ENCODE results near the gene AMIGO1. TPM values are rescaled to one million over a fixed set of nuclear protein-coding genes. Genes with fewer than 3 reads are reported as not detected.

AMIGO1 gene
- total RNA-seq, 3 donors from 2014 or later (not counting 1 experiment from before 2014, with no cell fraction given) = 5.0 to 10.7 (median 7.8) TPM

GRCh38 chr1:109534307-109534858 is 24.9 kb upstream of the AMIGO1 start:
- ATAC-seq = no peak
- H3K27me3 Mint-ChIP-seq (ENCODE audit: low read depth in 2 of 2) = no peaks in the 10 kb centered on the region
- H3K4me1 Mint-ChIP-seq = peaks cover 7 to 16% of the 10 kb centered on the region in 2 donors
- no peak for DNase-seq
- H3K4me3 Mint-ChIP-seq = no peak overlapping the region
- H3K27me3 ChIP-seq (ENCODE audit: control insufficient read depth, insufficient read depth, low read length) = no peaks in the 10 kb centered on the region
- WGBS (ENCODE audit: insufficient coverage) = 94% methylated on average over 1 of the region's 1 CpG
- H3K9me3 ChIP-seq (ENCODE audit: control insufficient read depth, insufficient read depth, low read length) = no peaks in the 10 kb centered on the region
- H3K27ac ChIP-seq (ENCODE audit: low read length) = no peak overlapping the region
- no peak overlapping the region for H3K4me3 ChIP-seq (ENCODE audit: low read length)
- H3K27ac Mint-ChIP-seq = no peak overlapping the region
- H3K36me3 Mint-ChIP-seq = no peaks in the 10 kb centered on the region
- intact Hi-C loops (cut with micrococcal nuclease) = loop anchor here (5.0 kb wide), 1 partner anchor 707 kb away; no protein-coding TSS in a partner anchor
- peaks cover 14% of the 10 kb centered on the region for H3K4me1 ChIP-seq (ENCODE audit: control insufficient read depth, insufficient read depth, low read length)
- H3K9me3 Mint-ChIP-seq = no peaks in the 10 kb centered on the region
- TF ChIP-seq CTCF (IDR thresholded peaks at IDR 0.05) = no peak
- no peaks in the 10 kb centered on the region for H3K36me3 ChIP-seq (ENCODE audit: control insufficient read depth, insufficient read depth, low read length)

GRCh38 chr1:109532365-109533136 is 23.0 kb upstream of the AMIGO1 start:
- Histone ChIP-seq H3K27me3 (ENCODE audit: control insufficient read depth, insufficient read depth, low read length) (no peaks in the 10 kb centered on the region), H3K4me3 (ENCODE audit: low read length) (peak overlapping the region; percentile 34), H3K9me3 (ENCODE audit: control insufficient read depth, insufficient read depth, low read length) (no peaks in the 10 kb centered on the region), H3K4me1 (ENCODE audit: control insufficient read depth, insufficient read depth, low read length) (peaks cover 14% of the 10 kb centered on the region), H3K36me3 (ENCODE audit: control insufficient read depth, insufficient read depth, low read length) (no peaks in the 10 kb centered on the region), H3K27ac (ENCODE audit: low read length) (peak overlapping the region; percentile 70)
- peak; percentile 80 for TF ChIP-seq CTCF (IDR thresholded peaks at IDR 0.05)
- H3K4me3 Mint-ChIP-seq = peak overlapping the region; percentile 85
- peak; percentile 90 to 92 (median 91) for ATAC-seq
- peaks cover 7 to 16% of the 10 kb centered on the region in 2 donors for H3K4me1 Mint-ChIP-seq
- WGBS (ENCODE audit: insufficient coverage) = 13% methylated on average over 12 of the region's 12 CpGs
- DNase-seq = peak; percentile 86 to 94
- intact Hi-C loops (cut with micrococcal nuclease) = loop anchor here (1.0 to 5.0 kb wide), 7 partner anchors 38 to 705 kb away; partner anchors contain the start of gene CYB561D1
- peak overlapping the region; percentile 80 to 91 for H3K27ac Mint-ChIP-seq
- H3K36me3 Mint-ChIP-seq = no peaks in the 10 kb centered on the region
- H3K27me3 Mint-ChIP-seq (ENCODE audit: low read depth in 2 of 2) = peaks cover 0 to 4% of the 10 kb centered on the region in 2 donors
- no peaks in the 10 kb centered on the region for H3K9me3 Mint-ChIP-seq

- WGBS (ENCODE audit: insufficient coverage) = 69% methylated on average over 16 of the region's 16 CpGs
- H3K4me3 ChIP-seq (ENCODE audit: low read length) = no peak overlapping the region
- no peak for TF ChIP-seq CTCF (IDR thresholded peaks at IDR 0.05)
- Mint-ChIP-seq H3K27ac (peak overlapping the region in 1 of 2 donors; percentile 91), H3K4me1 (peaks cover 7 to 16% of the 10 kb centered on the region in 2 donors), H3K27me3 (ENCODE audit: low read depth in 2 of 2) (peaks cover 0 to 4% of the 10 kb centered on the region in 2 donors), H3K36me3 (no peaks in the 10 kb centered on the region), H3K4me3 (no peak overlapping the region), H3K9me3 (no peaks in the 10 kb centered on the region)
- no peaks in the 10 kb centered on the region for H3K36me3 ChIP-seq (ENCODE audit: control insufficient read depth, insufficient read depth, low read length)
- no peak for DNase-seq
- peaks cover 14% of the 10 kb centered on the region for H3K4me1 ChIP-seq (ENCODE audit: control insufficient read depth, insufficient read depth, low read length)
- no peak for ATAC-seq
- no peak overlapping the region for H3K27ac ChIP-seq (ENCODE audit: low read length)
- H3K9me3 ChIP-seq (ENCODE audit: control insufficient read depth, insufficient read depth, low read length) = no peaks in the 10 kb centered on the region
- no peaks in the 10 kb centered on the region for H3K27me3 ChIP-seq (ENCODE audit: control insufficient read depth, insufficient read depth, low read length)
- intact Hi-C loops (cut with micrococcal nuclease) = loop anchor here (1.0 to 5.0 kb wide), 7 partner anchors 38 to 705 kb away; partner anchors contain the start of gene CYB561D1
These were observed 22.4 kb upstream of the AMIGO1 start for GRCh38 chr1:109531826-109532364.
